Prostate gland (tissue), 2 donors: ENCODE measurements around the gene GBGT1. TPM values are rescaled to one million over a fixed set of nuclear protein-coding genes. Genes with fewer than 3 reads are reported as not detected.

Experiments used
- DNase-seq: peaks from one replicate; pipeline ENCODE4 v3.0.0-alpha.2; 2019; ENCODE audit warnings: low spot score
- H3K27ac ChIP-seq, 2 donors: fragments of 200-600 bp; sonication (generic); 2 replicates each; pipeline ENCODE4 v1.5.1; 2017 to 2019
- H3K27me3 ChIP-seq: fragments of 200-600 bp; sonication (generic); replicated peaks from 2 replicates; pipeline ENCODE4 v1.5.1; 2019; ENCODE audit not compliant: insufficient read depth
- H3K36me3 ChIP-seq, 2 donors: fragments of 200-600 bp; sonication (generic); 1 replicate in 1 of 2; 2 replicates in 1 of 2; pipeline versions ENCODE4 v1.5.1 to v1.8.1; 2017 to 2019
- H3K4me1 ChIP-seq: fragments of 200-600 bp; sonication (generic); replicated peaks from 2 replicates; pipeline ENCODE4 v1.5.1; 2019
- H3K4me3 ChIP-seq, 2 donors: fragments of 200-600 bp; sonication (generic); 2 replicates each; pipeline ENCODE4 v1.5.1; 2017 to 2019
- H3K9me3 ChIP-seq: fragments of 200-600 bp; sonication (generic); 2 replicates; pipeline ENCODE4 v1.5.1; 2017
- CTCF ChIP-seq, 4 experiments: fragments of 200-600 bp in 2 of 4; fragments of 450-650 bp in 2 of 4; sonication (generic) in 2 of 4; IDR thresholded peaks; 1 replicate in 3 of 4; 2 replicates in 1 of 4; pipeline ENCODE4 v1.5.1; 2016 to 2019; ENCODE audit warnings: antibody characterized with exemption in 4 of 4, mild to moderate bottlenecking in 2 of 4, moderate library complexity in 2 of 4
- POLR2A ChIP-seq: fragments of 450-650 bp; IDR thresholded peaks from one replicate; pipeline ENCODE4 v1.6.1; 2016; ENCODE audit warnings: antibody characterized with exemption, mild to moderate bottlenecking
- POLR2AphosphoS5 ChIP-seq: sonication (generic); formaldehyde crosslinking; IDR thresholded peaks from one replicate; pipeline ENCODE4 v1.6.1; 2017; ENCODE audit warnings: antibody characterized with exemption
- WGBS: methylation state at CpG from one replicate; pipeline ENCODE4 v1.1.5; 2018; 5-methylcytosine and 5-hydroxymethylcytosine counted together
- intact Hi-C: fragments of 100-400 bp; cut with DNase I; formaldehyde crosslinking; loops from one replicate; pipeline ENCODE4 v1.14.2; 2022
- total RNA-seq, 2 donors: library from RNA; depleted of rRNA; stranded (reverse); fragments of >200 nt; gene quantifications; one replicate each; pipeline ENCODE4 v1.1.0, GENCODE V29; 2016

GBGT1 gene
- total RNA-seq, 2 donors from 2014 or later = 10.7 to 14.0 TPM

GRCh38 chr9:133186736-133187135 is 23.0 kb upstream of the GBGT1 start:
- 90% methylated on average over 6 of the region's 6 CpGs for WGBS
- Histone ChIP-seq H3K9me3 (no peaks in the 10 kb centered on the region), H3K4me1 (no peaks in the 10 kb centered on the region), H3K4me3 (no peak overlapping the region), H3K27me3 (no peaks in the 10 kb centered on the region), H3K36me3 (no peaks in the 10 kb centered on the region), H3K27ac (no peak overlapping the region)
- intact Hi-C loops = loop anchor here (5.0 kb wide), 1 partner anchor 301 kb away; no protein-coding TSS in a partner anchor
- TF ChIP-seq POLR2A (no peak), CTCF (IDR thresholded peaks at IDR 0.05) (no peak), POLR2AphosphoS5 (no peak)
- DNase-seq = no peak

- Histone ChIP-seq H3K4me1 (no peaks in the 10 kb centered on the region), H3K27ac (no peak overlapping the region), H3K36me3 (no peaks in the 10 kb centered on the region), H3K27me3 (no peaks in the 10 kb centered on the region), H3K9me3 (no peaks in the 10 kb centered on the region), H3K4me3 (no peak overlapping the region)
- TF ChIP-seq POLR2A (no peak), CTCF (IDR thresholded peaks at IDR 0.05) (peak; percentile 17 to 78 (median 54))
- 4% methylated on average over 6 of the region's 8 CpGs for WGBS
- intact Hi-C loops = loop anchor here (5.0 kb wide), 2 partner anchors 142 to 302 kb away; no protein-coding TSS in a partner anchor
- peak; percentile 31 for DNase-seq
Measured at GRCh38 chr9:133184971-133185370, 21.3 kb upstream of the GBGT1 start.

- Histone ChIP-seq H3K36me3 (no peaks in the 10 kb centered on the region), H3K27me3 (no peaks in the 10 kb centered on the region), H3K9me3 (no peaks in the 10 kb centered on the region), H3K4me3 (no peak overlapping the region), H3K4me1 (no peaks in the 10 kb centered on the region), H3K27ac (no peak overlapping the region)
- DNase-seq = no peak
- intact Hi-C loops = loop anchor here (5.0 kb wide), 1 partner anchor 145 kb away; no protein-coding TSS in a partner anchor
- TF ChIP-seq POLR2AphosphoS5 = no peak
- WGBS = 93% methylated on average over 5 of the region's 5 CpGs
Measured at GRCh38 chr9:133182151-133182550, 18.4 kb upstream of the GBGT1 start.

GRCh38 chr9:133181561-133181960 is 17.8 kb upstream of the GBGT1 start:
- Histone ChIP-seq H3K36me3 (no peaks in the 10 kb centered on the region), H3K4me1 (no peaks in the 10 kb centered on the region), H3K27ac (no peak overlapping the region), H3K9me3 (no peaks in the 10 kb centered on the region), H3K4me3 (no peak overlapping the region), H3K27me3 (no peaks in the 10 kb centered on the region)
- TF ChIP-seq POLR2A = no peak
- TF ChIP-seq POLR2AphosphoS5 = no peak
- intact Hi-C loops = loop anchor here (5.0 kb wide), 1 partner anchor 146 kb away; no protein-coding TSS in a partner anchor
- WGBS = 83% methylated on average over 3 of the region's 3 CpGs
- DNase-seq = no peak

GRCh38 chr9:133180953-133181352 is 17.2 kb upstream of the GBGT1 start:
- DNase-seq = no peak
- H3K4me3 ChIP-seq = no peak overlapping the region
- no peaks in the 10 kb centered on the region for H3K36me3 ChIP-seq
- no peaks in the 10 kb centered on the region for H3K4me1 ChIP-seq
- H3K27ac ChIP-seq = no peak overlapping the region
- intact Hi-C loops = loop anchor here (5.0 kb wide), 1 partner anchor 146 kb away; no protein-coding TSS in a partner anchor
- no peaks in the 10 kb centered on the region for H3K27me3 ChIP-seq
- WGBS = 88% methylated on average over 5 of the region's 5 CpGs
- no peaks in the 10 kb centered on the region for H3K9me3 ChIP-seq
- TF ChIP-seq POLR2AphosphoS5 (no peak), CTCF (IDR thresholded peaks at IDR 0.05) (no peak), POLR2A (no peak)

GRCh38 chr9:133173056-133173455 is 9.3 kb upstream of the GBGT1 start:
- intact Hi-C loops = no loop called here
- Histone ChIP-seq H3K36me3 (no peaks in the 10 kb centered on the region), H3K27me3 (no peaks in the 10 kb centered on the region), H3K27ac (no peak overlapping the region), H3K4me1 (no peaks in the 10 kb centered on the region), H3K9me3 (no peaks in the 10 kb centered on the region), H3K4me3 (no peak overlapping the region)
- 84% methylated on average over 7 of the region's 7 CpGs for WGBS
- DNase-seq = no peak
- TF ChIP-seq POLR2A (no peak), POLR2AphosphoS5 (no peak), CTCF (IDR thresholded peaks at IDR 0.05) (no peak)
